Pancreas (tissue), 10 donors: Measurements from ENCODE around the gene KLHL5. TPM values are rescaled to one million over a fixed set of nuclear protein-coding genes. Genes with fewer than 3 reads are reported as not detected.
"Not testable (repeated sequence)": the region's sequence is repeated elsewhere in the genome, so short reads cannot be mapped to it uniquely, and the experiment has no call there.

Source experiments
- ATAC-seq, 4 donors: fragments of 200-7000 bp; cut with Tn5 transposase; one replicate each; pipeline versions ENCODE4 v1.8.0 to v1.9.1; 2020; ENCODE audit warnings: mild to moderate bottlenecking in 4 of 4, moderate library complexity in 4 of 4
- DNase-seq, 6 donors: peaks; one replicate each; pipeline ENCODE4 v3.0.0-alpha.2; 2020
- FAIRE-seq: peaks from 2 replicates; lab custom pipeline; 2012; peaks lifted over from hg19 to GRCh38; lab: Jason Lieb, UNC
- H3K27ac ChIP-seq, 4 donors: fragments of 200-600 bp; sonication (generic); 1 replicate in 3 of 4; 2 replicates in 1 of 4; pipeline versions ENCODE4 v1.5.0 to v1.8.0; 2020
- H3K27me3 ChIP-seq, 4 donors: fragments of 200-600 bp; one replicate each; pipeline ENCODE4 v1.8.0; 2021
- H3K36me3 ChIP-seq, 3 donors: fragments of 200-600 bp; sonication (generic) in 1 of 3; one replicate each; pipeline versions ENCODE4 v1.5.0 to v1.8.0; 2020 to 2021
- H3K4me1 ChIP-seq, 3 donors: fragments of 200-600 bp; one replicate each; pipeline ENCODE4 v1.8.0; 2021
- H3K4me3 ChIP-seq, 4 donors: fragments of 200-600 bp; sonication (generic) in 2 of 4; one replicate each; pipeline versions ENCODE4 v1.5.0 to v1.8.0; 2020 to 2021
- H3K9me3 ChIP-seq, 4 donors: fragments of 200-600 bp; one replicate each; pipeline ENCODE4 v1.8.0; 2021
- WGBS, 2 donors: extraction: QIAGEN DNeasy Blood & Tissue Kit; methylation state at CpG; one replicate each; pipeline ENCODE4 v1.1.7; 2013; 5-methylcytosine and 5-hydroxymethylcytosine counted together
- intact Hi-C, 3 donors: fragments of 100-400 bp; cut with DNase I; formaldehyde crosslinking; loops; one replicate each; pipeline versions ENCODE4 v1.11.1 to v1.14.2; 2022
- polyA plus RNA-seq, 2 donors: library from polyadenylated mRNA; stranded (reverse); fragments of 200-250 nt; gene quantifications; one replicate each; pipeline ENCODE4 v1.2.3, GENCODE V29; 2013
- total RNA-seq, 6 donors: library from RNA; stranded (reverse); fragmentation: NEBNext Ultra II Directional in 4 of 6; extraction: Animal tissue kit (Norgen Biotek cat#: 25700) in 4 of 6; gene quantifications; one replicate each; pipeline versions ENCODE4 v1.2.1 to v1.2.4, GENCODE V29; 2021 to 2023
- TF ChIP-seq, protein P1 (sequence below), 4 donors: fragments of 200-600 bp; sonication (generic) in 3 of 4; IDR thresholded peaks; one replicate each; pipeline versions ENCODE4 v1.5.0 to v1.8.0; 2021; ENCODE audit warnings: antibody characterized with exemption in 4 of 4
- donor health status: healthy with polysubstance abuse.
- donor health status: DM: no; HTN: no; CAD: no; lungs with moderate emphysema.
- donor health status: DM: no; HTN: no; CAD: no.
- donor health status: control.
- donor health status: control.
- donor health status: Bipolar disorder and iron deficiency.
- donor health status: DM: yes; HTN: yes; CAD: no.
- donor health status: DM: no; HTN: no; CAD: no.
- donor health status: DM: no; HTN: no; CAD: no.
- donor health status: DM: yes; HTN: yes; CAD: no.

Gene KLHL5
- total and polyA plus RNA-seq, 8 donors: 5.3 to 34.6 (median 9.3) TPM

DNA sequence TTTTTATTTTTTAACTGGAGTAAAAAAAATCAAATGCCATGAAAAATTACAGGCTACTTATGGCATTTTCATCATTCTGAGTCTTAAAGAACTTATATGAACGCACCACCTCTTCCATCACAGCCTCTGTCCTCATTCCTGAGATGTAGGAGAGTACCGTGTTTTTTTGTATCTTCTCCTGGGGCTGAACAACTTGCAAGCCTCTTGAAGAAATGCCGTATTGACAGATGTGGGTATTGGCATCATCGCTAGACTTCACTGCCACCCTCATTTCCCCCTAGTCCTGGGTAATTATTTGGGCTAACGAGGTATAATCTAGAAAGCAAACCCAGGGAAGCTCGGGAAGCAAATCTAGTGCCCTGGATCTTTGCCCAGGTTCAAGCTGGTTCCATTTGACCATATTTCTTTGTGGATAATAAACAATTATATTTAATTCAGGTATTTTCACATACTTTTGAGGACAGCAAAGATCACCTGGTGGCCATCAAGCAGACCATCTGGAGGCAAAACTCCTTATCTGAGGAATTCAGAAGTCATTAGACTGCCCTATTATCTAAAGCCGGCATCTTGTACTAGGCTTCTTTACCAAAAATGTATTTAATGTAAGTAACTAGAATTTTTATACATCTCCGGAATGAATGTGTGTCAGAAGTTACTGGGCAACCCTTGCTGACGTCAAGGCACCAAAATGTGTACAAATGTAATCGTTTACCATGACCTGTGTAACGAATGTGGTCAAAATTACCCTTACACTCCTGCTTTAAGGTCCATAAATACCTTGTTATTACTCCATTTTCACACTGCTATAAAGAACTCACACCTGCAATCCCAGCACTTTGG lies 64.4 kb downstream of the KLHL5 start:
- no peak overlapping the region for H3K4me3 ChIP-seq
- TF ChIP-seq, protein P1, sequence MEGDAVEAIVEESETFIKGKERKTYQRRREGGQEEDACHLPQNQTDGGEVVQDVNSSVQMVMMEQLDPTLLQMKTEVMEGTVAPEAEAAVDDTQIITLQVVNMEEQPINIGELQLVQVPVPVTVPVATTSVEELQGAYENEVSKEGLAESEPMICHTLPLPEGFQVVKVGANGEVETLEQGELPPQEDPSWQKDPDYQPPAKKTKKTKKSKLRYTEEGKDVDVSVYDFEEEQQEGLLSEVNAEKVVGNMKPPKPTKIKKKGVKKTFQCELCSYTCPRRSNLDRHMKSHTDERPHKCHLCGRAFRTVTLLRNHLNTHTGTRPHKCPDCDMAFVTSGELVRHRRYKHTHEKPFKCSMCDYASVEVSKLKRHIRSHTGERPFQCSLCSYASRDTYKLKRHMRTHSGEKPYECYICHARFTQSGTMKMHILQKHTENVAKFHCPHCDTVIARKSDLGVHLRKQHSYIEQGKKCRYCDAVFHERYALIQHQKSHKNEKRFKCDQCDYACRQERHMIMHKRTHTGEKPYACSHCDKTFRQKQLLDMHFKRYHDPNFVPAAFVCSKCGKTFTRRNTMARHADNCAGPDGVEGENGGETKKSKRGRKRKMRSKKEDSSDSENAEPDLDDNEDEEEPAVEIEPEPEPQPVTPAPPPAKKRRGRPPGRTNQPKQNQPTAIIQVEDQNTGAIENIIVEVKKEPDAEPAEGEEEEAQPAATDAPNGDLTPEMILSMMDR (IDR thresholded peaks at IDR 0.05): no peak
- no peaks in the 10 kb centered on the region for H3K9me3 ChIP-seq
- ATAC-seq: no peak
- WGBS, 2 donors: 82 to 93% methylated on average over 11 of the region's 11 CpGs
- intact Hi-C loops: no loop called here
- no peak for FAIRE-seq
- H3K4me1 ChIP-seq: no peaks in the 10 kb centered on the region
- no peaks in the 10 kb centered on the region for H3K36me3 ChIP-seq
- H3K27me3 ChIP-seq: no peaks in the 10 kb centered on the region
- DNase-seq: no peak
- no peak overlapping the region for H3K27ac ChIP-seq

DNA sequence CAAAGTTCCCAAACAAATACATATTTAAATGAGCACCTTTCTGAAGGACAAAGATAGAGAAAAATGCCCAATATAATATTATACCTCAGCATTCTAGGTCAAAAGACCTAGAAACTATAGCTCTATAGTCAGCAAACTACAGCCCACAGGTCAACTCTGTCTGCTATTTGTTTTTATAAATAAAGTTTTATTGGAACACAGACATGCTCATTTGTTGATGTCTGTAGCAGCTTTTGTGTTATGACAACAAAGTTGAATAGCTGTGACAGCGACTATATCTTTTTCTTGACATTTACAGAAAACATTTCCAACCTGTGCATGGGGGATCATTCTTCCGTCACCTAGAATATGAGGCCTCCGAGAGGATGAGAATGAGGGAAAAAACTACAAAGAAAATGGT lies 71.6 kb downstream of the KLHL5 start:
- DNase-seq (no peak), ATAC-seq (no peak), FAIRE-seq (no peak)
- intact Hi-C loops: loop anchor here in 2 of 3 donors (10.0 kb wide), 2 partner anchors 229 to 379 kb away; no protein-coding TSS in a partner anchor
- TF ChIP-seq, protein P1 (IDR thresholded peaks at IDR 0.05): no peak
- no peaks in the 10 kb centered on the region for H3K36me3 ChIP-seq
- no peaks in the 10 kb centered on the region for H3K4me1 ChIP-seq
- H3K27ac ChIP-seq: no peak overlapping the region
- H3K4me3 ChIP-seq: no peak overlapping the region
- WGBS, 2 donors: 92 to 98% methylated on average over 3 of the region's 3 CpGs
- H3K27me3 ChIP-seq: no peaks in the 10 kb centered on the region
- H3K9me3 ChIP-seq: no peaks in the 10 kb centered on the region

DNA sequence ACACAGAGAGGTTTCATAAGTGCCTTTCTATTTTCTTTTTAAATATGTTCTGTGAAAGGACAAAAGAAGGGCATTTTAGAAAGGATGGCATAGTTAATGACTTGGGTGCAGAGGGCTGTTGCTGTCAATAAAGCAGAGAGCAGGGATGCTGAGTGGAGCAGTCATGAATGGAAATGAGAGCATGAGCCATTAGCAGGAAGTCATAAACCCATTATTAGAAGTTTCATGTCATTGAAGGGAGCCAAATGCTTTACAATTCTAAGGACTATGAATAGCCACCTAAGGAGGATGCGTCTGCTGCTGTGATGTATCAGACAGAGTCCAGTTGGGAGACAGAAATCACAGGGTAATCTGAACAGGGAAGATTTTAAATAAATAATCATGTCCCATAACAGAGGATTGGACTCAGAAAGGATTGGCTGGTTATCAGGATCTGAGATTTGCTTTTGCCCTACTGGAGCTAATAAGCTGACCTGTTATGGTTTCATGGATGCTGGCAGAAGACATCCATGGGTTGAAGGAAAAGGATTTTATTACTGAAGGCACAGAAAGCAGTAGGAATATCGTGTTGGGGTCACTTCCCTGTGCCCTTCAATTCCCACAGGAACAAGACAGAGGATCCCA lies 72.8 kb downstream of the KLHL5 start:
- no peak for DNase-seq
- intact Hi-C loops: loop anchor here in 2 of 3 donors (5.0 to 10.0 kb wide), 3 partner anchors 230 to 380 kb away; no protein-coding TSS in a partner anchor
- H3K9me3 ChIP-seq: no peaks in the 10 kb centered on the region
- TF ChIP-seq, protein P1 (IDR thresholded peaks at IDR 0.05): no peak
- H3K27me3 ChIP-seq: no peaks in the 10 kb centered on the region
- H3K4me1 ChIP-seq: no peaks in the 10 kb centered on the region
- no peaks in the 10 kb centered on the region for H3K36me3 ChIP-seq
- H3K4me3 ChIP-seq: no peak overlapping the region
- no peak for FAIRE-seq
- peak in 3 of 4 donors; percentile 8 to 28 (median 26) for ATAC-seq
- no peak overlapping the region for H3K27ac ChIP-seq
- WGBS, 2 donors: 40 to 42% methylated on average over 2 of the region's 2 CpGs

DNA sequence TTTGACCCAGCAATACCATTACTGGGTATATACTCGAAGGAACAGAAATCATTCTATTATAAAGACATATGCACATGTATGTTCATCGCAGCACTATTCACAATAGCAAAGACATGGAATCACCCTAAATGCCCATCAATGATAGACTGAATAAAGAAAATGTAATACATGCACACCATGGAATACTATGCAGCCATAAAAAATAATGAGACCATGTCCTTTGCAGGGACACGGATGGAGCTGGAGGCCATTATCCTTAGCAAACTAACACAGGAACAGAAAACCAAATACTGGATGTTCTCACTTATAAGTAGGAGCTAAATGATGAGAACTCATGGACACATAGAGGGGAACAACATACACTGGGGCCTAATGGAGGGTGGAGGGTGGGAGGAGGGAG lies 76.2 kb downstream of the KLHL5 start:
- H3K9me3 ChIP-seq, ATAC-seq, FAIRE-seq, DNase-seq, H3K27ac ChIP-seq, H3K27me3 ChIP-seq, H3K36me3 ChIP-seq, H3K4me1 ChIP-seq, H3K4me3 ChIP-seq: not testable (repeated sequence)
- intact Hi-C loops: loop anchor here in 2 of 3 donors (5.0 to 10.0 kb wide), 3 partner anchors 233 to 383 kb away; no protein-coding TSS in a partner anchor
- WGBS, 2 donors: 63 to 82% methylated on average over 3 of the region's 3 CpGs

DNA sequence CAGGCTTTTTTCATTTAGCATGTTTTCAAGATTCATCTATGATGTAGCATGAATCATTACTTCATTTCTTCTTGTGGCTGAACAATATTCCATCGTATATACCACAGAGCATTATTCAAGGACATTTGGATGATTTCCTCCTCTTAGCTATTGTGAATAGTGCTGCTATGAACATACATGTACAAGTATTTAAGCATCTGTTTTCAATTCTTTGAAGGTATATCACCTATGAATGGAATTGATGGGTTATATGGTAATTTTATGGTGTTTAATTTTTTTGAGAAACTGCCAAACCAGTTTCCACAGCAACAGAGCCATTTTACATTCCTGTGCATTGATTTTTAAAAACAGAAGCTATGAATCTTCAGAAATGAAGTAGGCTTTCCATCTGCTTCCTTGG lies 84.2 kb downstream of the KLHL5 start:
- TF ChIP-seq, protein P1 (IDR thresholded peaks at IDR 0.05): no peak
- Histone ChIP-seq H3K4me3 (no peak overlapping the region), H3K27me3 (no peaks in the 10 kb centered on the region), H3K36me3 (no peaks in the 10 kb centered on the region), H3K4me1 (no peaks in the 10 kb centered on the region), H3K9me3 (no peaks in the 10 kb centered on the region), H3K27ac (no peak overlapping the region)
- WGBS, 2 donors: 58 to 76% methylated on average over 1 of the region's 1 CpG
- ATAC-seq (no peak), DNase-seq (no peak), FAIRE-seq (no peak)
- intact Hi-C loops: no loop called here
